NCI-H510A (cell line): Measurements from ENCODE around the gene CELSR2.
A peak's percentile ranks its signal among the peaks of the same experiment; 100 is the strongest.
"Not testable (repeated sequence)": the region's sequence is repeated elsewhere in the genome, so short reads cannot be mapped to it uniquely, and the experiment has no call there.

Source experiments
- DNase-seq: peaks from one replicate; lab custom pipeline; 2025; lab: John Stamatoyannopoulos, UW

The CELSR2 gene

DNA sequence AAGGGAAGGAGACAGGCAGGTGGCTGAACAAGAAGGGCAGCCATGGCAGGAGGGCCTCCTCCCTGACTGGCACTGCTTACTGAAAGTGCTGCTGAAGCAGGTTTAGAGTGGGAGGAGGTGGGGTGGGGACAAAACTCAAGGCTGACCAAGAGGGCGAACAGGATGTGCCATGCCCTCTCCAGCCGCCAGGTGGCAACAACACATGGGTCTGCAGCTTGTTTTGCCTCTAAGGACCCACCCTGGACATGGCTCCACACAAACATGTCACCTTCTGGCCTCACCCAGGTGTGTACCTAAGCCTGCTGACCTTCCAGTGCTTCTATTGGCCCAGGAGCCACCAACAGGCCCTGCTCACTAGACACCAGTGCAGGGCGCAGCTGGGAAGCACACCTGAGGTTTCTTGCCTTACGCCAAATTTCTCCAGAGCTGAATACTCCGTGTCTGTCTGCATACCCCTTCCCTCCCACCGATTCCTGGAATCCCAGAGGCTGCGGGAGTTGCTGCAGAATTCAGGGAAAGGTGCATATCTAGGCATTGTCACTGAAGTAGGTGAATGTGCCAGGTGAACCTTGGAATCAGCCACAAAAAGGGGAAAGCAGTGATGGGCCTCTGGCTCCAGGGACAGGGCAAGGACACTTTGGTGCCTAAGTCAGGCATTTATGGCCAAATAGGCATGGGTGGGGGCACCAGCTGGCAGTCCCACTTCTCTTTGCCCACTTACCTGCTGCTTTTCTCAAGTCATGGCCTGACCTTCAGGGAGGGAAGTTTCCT lies 28.3 kb downstream of the CELSR2 start:
- DNase-seq = peak; percentile 67

DNA sequence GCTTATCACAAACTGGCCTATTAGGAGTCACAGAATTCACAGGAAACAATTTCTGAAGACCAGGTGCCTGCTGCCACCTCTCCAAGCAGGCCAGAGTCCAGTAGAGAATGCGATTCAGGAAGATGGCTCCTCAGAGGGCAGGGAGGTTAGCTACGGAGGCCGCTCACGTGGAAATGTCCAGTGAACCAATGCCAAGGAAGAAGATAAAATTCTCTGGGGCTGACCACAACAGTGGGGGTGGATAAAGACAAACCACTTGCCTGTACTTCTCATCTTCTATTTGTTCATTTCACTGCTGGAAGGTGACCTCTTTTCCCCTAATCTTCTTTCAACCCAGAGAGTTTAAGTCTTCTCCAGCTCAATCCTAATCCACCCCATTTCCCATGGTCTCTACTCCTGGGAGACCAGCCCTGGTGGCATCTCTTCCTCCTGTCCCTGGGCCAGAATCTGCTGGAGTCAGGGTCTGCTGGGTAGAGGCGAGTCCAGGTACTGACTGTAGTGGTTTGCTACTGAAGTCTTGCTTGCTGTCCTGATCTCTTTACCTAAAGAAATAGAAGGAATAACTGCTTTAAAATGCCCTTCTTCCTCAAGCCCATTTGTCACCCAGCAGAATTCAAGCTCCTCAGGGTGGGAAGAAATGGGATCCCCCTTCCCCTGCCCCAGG lies 30.4 kb downstream of the CELSR2 start:
- DNase-seq = no peak

DNA sequence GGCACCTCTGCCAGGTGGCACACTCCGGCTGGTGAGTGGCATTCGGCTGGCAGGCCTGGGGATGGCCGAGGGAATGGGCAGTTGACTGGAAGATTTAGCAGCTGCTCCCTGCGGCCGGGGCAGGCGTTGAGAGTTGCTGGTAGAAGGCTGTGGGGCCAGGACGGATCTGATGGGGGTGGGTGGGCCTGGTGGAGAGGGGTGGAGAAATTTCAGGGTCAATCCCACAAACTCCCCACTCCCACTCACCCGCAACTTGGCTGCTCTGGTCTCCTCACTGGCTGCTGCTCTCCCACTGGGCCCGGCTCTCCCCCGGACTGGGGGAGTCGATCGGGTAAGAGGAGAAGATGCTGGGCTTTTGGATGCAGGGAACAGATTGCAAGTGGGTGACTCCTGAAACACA lies 31.5 kb downstream of the CELSR2 start:
- no peak for DNase-seq

DNA sequence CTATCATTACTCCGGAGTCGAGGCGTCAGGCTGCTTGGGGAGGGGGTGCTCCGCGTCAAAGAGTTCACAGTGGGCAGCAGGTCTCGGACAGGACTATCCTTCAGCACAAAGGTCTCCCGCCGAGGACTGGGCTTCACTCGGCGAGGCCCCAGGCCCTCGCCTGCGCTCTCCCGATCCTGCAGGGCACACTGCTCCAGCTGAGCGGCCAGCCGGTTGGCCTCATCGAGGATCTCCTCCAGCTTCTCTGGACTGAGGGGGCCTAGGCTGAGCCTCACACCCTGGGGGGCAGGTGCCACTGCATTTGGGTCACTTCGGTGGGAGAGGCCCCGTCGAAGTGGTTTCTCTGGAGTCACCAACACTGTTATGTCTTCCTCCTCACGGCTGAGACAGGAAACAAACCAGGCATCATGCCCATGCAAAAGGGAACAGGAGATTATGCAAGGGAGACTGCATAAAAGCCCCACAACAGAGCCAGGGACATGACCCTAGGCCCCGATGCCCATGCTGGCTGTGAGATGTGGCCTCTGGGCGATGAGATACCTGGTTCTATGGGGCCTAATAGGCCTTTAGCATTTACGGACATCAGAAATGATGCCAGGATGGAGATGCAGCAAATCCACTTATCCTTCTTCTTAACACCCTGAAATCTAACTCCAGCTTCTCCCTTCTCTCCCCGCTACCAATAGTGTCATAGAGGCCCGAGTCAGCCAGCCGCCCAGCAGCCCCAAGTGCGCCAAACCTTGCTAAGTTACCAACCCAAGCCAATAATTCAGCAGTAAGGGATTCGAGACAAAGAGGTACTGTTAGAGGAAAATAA lies 32.5 kb downstream of the CELSR2 start:
- no peak for DNase-seq

DNA sequence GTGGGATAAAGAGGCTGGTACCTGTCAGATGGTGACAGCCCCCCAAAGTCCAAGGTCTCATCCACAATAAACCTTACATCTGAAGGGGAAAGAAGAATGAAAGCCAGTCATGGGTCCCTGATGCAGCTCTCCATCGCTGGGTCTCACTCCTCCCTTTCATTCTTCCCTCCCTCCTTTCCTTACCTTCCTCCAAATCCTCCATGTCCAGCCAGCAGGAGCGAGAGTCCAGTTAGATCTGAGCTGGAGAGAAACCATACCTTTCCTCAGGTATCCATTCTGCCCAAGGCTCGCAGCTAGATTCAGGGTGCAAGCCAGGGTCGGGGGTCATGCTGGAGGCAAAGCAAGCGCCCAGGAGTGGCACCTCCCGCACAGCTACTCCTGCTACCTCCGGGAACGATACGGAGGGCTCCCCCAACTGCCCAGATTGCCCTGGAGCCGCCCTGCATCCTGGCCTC lies 33.2 kb downstream of the CELSR2 start:
- DNase-seq = no peak

DNA sequence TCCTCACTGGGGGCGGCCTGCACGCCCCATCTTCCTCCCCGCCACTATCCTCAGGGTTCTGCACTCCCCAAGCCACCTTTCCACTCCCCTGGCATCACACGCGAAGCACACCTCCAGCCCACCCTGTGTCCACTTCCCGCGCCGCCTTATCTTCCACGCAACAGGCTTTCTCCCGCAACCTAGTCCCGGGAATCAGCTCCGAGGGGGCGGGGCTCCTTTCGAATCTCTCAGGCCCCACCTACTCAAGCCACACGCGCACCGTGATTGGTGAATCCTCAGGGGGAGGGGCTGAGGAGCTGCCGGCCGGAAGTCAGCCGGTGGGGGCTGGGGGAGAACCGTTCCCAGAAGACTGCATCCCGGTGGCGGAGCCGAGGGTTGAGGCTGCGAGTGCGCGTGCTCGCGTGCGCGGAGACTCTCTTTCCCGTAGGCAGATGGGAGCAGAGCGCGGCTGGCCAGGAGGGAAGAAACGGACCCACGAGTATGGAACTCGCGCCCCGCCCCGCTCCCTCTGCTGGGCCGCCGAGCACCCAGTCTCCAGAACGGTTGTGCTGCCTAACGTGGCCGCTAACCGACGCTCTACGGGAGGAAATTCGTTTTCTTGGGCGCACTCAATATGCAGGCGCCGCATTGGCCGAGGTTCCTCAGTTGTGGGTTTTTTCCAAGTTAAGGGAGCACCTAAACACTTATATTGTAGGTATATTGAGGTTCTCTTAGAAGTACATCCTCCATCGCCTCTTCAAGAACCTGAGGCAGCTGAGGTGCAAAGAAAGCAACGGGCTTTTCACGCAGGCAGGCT lies 33.8 kb downstream of the CELSR2 start, which contains the start of gene PSRC1:
Gene PSRC1 (minus strand): TSS at position 194 of the 796 bp plus-strand sequence.
- peak; percentile 96 for DNase-seq

DNA sequence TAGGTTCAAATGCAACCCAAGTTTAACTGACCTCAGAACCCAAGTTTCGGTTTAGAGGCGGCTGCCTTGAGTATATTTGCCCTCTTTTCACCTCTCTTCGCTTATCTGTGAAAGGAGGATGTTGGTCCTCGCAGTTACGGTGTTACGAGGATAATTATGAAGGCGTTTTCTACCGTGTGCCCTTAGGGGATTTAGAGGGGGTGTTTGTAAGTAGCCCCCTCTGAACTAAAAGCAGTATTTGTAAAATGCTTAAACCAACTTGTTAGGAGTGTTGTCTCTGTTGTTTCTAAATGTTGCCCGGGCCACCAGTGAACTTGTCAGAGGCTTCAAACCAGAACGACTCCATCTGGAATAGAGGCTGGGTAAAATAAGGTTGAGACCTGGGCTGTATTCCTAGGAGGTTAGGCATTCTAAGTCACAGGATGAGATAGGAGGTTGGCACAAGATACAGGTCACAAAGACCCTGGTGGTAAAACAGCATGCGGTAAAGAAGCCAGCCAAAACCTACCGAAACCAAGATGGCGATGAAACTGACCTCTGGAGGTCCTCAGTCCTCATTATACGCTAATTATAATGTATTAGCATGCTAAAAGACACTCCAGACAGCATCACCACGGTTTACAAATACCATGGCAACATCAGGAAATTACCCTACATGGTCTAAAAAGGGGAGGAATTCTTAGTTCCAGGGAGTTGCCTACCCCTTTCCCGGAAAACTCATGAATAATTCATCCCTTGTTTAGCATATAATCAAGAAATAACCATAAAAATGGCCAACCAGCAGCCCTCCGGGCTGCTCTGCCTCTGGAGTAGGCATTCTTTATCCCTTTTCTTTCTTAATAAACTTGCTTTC lies 34.6 kb downstream of the CELSR2 start:
- DNase-seq = no peak

DNA sequence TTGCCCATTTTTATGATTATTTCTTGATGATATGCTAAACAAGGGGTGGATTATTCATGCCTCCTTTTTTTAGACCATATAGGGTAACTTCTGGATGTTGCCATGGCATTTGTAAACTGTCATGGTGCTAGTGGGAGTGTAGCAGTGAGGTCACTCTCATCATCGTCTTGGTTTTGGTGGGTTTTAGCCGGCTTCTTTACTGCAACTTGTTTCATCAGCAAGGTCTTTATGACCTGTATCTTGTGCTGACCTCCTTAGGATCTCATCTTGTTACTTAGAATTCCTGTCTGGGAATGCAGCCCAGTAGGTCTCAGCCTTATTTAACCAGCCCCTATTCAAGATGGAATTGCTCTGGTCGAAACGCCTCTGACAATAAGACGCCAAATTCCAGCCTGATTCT lies 37.4 kb downstream of the CELSR2 start:
- not testable (repeated sequence) for DNase-seq

DNA sequence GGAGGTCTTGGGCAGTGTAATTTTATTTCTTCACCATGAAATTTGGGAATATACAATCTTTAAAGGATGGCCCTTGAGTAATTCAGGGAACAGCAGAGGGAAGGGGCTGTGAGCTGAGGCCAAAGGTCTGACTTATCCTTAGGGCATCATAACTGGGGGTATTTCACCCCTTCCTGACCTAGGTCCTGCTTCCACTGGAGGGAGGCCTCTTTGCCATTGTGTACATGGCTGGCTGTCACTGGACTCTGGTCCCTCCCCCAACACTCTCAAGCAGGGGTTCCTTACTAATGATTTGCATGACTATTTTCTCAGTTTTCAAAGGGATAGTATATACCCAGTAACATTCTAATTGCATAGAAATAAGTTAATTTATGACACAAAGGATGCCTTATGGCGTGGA lies 40.8 kb downstream of the CELSR2 start:
- DNase-seq = no peak

DNA sequence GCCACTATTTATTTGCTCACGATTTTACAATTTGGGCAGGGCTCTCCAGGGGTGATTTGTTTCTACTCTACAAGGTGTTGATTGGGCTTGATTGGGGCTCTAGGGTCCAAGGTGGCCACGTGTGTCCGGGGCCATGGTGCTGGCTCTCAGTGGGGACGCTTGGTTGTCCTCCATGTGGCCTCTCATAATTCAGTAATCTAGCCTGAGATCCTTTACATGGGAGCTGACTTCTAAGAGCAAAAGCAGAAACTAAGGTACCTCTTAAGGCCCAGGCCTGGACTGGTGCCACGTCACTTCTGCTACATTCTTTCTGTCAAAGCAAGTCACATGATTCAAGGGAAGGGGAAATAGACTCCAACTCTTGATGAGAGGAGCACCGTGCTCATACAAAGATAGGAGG lies 41.7 kb downstream of the CELSR2 start:
- no peak for DNase-seq

DNA sequence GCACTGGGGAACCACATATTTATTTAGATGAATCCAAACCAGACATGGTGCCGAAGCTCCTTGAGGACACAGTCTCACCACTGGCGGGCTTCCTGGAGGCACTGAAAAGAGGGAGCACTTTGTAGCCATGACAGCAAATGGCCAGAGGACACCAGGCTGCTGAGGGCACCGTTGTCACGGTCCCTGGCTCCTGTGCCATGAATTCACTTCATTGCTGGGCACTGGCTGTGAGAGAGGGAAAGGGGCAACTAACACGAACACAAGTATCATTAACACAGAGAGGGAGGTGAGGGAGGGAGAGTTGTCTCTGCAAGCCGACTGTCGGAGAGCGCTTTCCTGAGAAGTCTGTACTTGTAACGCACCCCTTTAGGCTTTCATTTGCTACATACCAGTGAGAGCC lies 43.0 kb downstream of the CELSR2 start:
- no peak for DNase-seq

DNA sequence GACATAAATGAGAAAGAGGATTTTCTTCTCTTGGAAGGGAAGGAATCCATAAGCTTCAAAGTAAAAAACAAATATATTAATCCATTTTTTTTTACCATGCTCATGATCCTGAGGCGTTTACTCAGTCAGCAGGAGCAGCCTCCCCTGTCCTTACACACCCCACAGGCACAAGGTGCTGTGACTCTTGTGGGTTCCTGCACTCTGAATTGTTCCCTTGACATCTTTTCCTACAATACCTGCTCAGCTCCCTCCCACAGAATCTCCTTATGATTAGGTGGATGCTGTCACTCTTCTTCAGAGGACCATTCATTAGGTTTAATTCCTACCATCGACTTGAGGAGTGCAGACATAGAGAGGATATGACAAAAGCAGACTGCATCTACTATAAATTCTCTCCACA lies 43.7 kb downstream of the CELSR2 start:
- DNase-seq = no peak

DNA sequence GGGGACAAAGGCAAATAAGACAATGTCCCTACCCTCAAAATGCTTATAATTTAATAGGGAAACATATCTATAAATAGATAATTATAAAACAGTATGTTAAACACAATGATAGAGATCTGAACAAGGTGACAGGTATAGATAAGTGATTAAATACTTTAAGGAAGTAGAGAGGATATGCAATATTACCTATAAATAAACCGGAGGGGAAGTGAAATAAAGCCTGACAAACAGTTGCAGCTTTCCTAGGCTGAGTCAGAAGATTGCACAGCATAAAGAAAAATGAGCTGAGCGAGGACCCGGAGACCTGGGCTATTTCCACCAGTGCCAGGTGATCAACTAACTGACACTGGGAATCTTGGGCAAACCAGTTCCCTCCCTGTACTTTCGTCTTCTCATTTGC lies 45.1 kb downstream of the CELSR2 start:
- no peak for DNase-seq

DNA sequence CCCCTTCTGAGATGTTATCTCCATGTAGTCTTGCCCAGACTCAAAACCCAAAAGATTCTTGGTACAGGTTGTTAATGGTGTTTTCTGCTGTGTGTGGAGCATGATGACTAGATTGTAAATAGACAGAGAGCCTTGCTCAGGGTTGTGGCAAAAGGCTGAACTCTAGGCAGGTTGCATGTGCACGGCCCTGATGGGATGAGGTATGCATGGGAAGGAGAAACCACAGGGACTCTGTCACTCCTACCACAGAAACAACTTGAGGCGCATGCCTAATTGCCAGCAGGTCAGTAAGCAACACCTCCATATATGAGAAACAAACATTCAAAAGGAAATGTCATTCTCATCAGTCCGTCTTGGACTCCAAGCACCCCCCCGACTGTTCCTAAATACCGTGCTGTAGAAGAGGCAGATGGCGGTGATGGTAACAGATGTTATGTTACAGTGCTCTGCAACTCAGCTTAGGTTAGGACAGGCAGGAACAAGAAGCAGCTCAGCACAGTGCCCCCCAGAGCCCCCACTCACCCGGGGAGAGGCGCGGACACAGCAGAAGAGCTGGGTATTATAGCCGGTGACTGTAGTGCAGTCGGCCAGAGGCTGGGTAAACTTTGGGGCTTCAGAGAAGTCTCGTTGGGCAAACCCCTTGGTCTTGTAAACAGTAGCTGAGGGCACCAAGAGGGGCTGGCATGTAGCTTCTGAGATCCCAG lies 46.5 kb downstream of the CELSR2 start:
- no peak for DNase-seq

DNA sequence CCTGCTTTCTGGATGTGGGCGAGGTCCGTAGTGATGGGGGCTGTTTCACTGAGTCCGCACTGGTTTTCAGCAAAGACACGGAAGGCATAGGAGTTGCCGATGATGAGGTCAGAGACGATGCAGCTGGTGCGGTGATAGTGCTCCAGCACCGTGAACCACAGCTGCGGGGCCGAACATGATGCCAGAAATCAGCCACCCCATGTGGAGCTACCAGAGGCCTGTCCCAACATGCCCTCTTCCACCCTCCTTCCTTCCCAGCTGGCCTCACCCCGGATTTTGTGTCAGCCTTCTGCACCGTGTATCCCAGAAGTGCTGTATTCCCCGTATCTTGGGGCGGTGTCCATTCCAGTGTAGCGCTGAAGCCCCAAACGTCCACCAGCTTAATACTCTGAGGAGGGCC lies 47.4 kb downstream of the CELSR2 start:
- DNase-seq = no peak

DNA sequence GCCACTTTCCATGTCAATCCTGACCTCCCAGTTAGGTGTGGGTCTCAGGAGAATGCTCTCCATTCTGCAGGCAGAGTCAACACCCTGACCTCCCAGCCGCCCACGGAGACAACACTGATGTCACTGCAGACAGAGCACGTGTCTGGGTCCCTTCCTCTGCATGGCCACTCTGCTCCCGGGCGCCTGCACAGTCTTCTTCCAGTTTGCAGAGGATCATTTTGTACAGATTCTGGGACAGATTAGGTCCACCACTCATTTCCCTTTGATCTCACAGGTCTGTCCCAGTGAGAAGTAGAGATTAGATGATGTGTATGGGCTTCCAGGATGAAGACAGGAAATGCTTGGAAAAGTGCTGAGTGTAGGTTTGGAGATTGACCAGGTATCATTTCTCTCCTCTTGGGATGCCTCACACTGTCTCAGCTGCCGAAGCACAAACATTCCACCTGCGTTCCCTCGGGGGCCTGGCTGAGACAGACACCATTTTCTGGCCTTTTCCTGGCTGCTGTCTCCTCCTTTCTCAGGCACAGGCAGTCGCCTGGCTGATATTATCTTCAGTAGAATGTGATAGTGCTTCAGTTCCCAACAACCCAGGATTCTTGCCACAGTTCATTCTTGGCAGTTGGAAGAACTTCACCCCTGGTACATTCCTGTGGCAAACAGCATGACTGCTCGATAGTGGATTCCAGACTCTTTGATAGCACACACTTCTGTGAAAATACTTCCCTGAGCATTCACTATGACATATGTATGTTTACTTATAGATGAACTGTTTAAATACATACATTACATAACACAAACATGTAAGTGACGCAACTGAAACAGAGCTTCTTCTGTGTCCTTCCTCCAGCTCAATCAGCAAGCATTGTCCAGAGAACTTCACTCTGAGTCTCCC lies 49.6 kb downstream of the CELSR2 start:
- DNase-seq = no peak

DNA sequence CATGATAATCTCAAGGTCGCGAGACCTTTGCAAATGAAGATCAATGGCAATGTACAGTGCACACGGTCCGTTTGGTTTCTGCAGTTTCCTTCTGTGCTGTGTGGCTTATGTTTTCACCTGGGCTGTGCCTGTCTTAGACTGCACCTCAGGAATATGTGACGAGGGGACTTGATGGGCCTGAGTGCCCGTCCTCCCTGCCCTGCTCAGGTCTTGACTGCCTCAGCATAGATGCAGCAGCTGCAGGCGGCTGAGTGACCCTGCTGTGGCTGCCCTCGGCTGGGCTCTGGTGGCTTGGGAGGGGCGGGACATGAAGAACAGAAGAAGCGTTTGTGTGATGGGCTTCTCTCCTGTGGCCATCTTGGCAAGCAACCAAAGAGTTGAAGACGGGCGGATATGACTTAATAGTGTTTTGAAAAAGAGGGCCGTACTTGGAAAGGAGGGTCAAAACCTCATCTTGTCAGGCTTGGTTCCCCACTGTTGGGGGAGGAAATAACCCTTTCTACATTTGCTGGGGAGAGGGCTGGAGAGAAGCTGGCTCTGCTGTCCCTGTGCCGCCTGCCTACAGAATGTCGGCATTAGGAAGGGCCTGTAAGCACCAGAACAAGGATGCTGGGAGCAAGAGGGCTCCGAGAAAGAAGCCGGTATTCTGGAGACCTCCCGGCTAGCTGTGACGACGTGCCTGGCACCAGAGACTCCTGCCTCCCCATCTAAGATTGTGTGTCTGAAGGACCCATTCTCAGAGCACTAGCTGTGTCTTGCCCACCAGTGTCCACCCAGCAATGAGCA lies 50.4 kb downstream of the CELSR2 start:
- DNase-seq = no peak

DNA sequence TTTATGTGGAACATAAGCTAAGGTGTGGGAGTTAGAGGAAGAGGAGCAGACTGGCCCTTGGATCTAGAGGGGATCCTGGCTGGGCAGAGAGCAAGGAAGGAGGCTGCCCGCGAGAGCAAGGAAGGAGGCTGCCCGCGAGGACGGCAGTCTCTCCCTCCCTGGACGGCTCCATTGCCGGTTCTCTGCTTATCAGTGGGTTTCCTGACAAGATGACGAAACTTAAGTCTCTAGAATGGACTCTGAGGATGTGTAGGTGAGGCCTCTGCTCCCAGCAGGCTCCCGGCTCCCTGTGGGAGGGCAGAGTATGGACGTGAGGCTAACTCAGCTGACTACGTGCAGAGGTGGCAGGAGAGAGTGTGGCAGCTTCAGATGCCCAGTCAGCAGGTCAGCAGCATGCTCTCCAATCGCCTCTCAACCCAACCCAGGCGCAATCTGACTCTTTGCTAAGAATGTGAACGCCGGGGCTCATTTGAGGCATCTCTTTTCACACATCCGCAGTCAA lies 51.4 kb downstream of the CELSR2 start:
- no peak for DNase-seq
